ENCODE data around the gene PHF12. TPM values are rescaled to one million over a fixed set of nuclear protein-coding genes. Genes with fewer than 3 reads are reported as not detected.
A peak's percentile ranks its signal among the peaks of the same experiment; 100 is the strongest.

Gene PHF12
- total RNA-seq (9.0 and 14.2 TPM in 2 replicates), polyA plus RNA-seq (10.1 and 11.9 TPM in 2 replicates), polyA minus RNA-seq (ENCODE audit: low replicate concordance) (117 and 121 TPM in 2 replicates)
- polyA plus RNA-seq (2012) = 13.9 and 15.3 TPM in 2 replicates

GRCh38 chr17:28951428-28951990 lies at the start of gene PHF12:
Gene PHF12, minus strand, starts transcription at chr17:28951518. Its CDS starts 558 bp downstream, at chr17:28950960.
- Histone ChIP-seq H4K20me1 (ENCODE audit: control insufficient read depth, extremely low read depth, insufficient read depth, low read length) (no peaks in the 10 kb centered on the region), H3K4me1 (ENCODE audit: control insufficient read depth, extremely low read depth, insufficient read depth, low read length) (peaks cover 9% of the 10 kb centered on the region), H2AFZ (ENCODE audit: low read length) (peak within 1 kb of the TSS; percentile 81), H3K4me2 (ENCODE audit: extremely low read depth, insufficient read depth, low read length) (peak within 1 kb of the TSS; percentile 96), H3K36me3 (ENCODE audit: control insufficient read depth, insufficient read depth, low read length) (no peaks in the 10 kb centered on the region), H3K27ac (ENCODE audit: insufficient read depth, low read length) (peak within 1 kb of the TSS; percentile 91), H3K27me3 (ENCODE audit: control insufficient read depth, insufficient read depth, low read length) (no peaks in the 10 kb centered on the region), H3K9ac (ENCODE audit: insufficient read depth, low read length) (peak within 1 kb of the TSS; percentile 64), H3K79me2 (ENCODE audit: control insufficient read depth, insufficient read depth, low read length) (peaks cover 44% of the 10 kb centered on the region), H3K9me3 (ENCODE audit: control insufficient read depth, insufficient read depth, low read depth, low read length) (no peaks in the 10 kb centered on the region), H3K4me3 (replicated peaks in 1 of 4; ENCODE audit: control extremely low read depth in 1 of 4, insufficient read depth in 1 of 4, low read depth in 3 of 4, low read length in 4 of 4) (peak within 1 kb of the TSS; percentile 74 to 97 (median 84))
- TF ChIP-seq, protein P1, sequence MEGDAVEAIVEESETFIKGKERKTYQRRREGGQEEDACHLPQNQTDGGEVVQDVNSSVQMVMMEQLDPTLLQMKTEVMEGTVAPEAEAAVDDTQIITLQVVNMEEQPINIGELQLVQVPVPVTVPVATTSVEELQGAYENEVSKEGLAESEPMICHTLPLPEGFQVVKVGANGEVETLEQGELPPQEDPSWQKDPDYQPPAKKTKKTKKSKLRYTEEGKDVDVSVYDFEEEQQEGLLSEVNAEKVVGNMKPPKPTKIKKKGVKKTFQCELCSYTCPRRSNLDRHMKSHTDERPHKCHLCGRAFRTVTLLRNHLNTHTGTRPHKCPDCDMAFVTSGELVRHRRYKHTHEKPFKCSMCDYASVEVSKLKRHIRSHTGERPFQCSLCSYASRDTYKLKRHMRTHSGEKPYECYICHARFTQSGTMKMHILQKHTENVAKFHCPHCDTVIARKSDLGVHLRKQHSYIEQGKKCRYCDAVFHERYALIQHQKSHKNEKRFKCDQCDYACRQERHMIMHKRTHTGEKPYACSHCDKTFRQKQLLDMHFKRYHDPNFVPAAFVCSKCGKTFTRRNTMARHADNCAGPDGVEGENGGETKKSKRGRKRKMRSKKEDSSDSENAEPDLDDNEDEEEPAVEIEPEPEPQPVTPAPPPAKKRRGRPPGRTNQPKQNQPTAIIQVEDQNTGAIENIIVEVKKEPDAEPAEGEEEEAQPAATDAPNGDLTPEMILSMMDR (conservative IDR thresholded peaks at IDR 0.05 in 1 of 2, IDR thresholded peaks at IDR 0.05 in 1 of 2; ENCODE audit: low read depth in 1 of 2, low read length in 2 of 2) = no peak
- no peak for TF ChIP-seq EZH2 (IDR thresholded peaks at IDR 0.05; ENCODE audit: low read length, missing control alignments)
- DNase-seq (ENCODE audit: low read depth in 2 of 2) = peak; percentile 100

DNA sequence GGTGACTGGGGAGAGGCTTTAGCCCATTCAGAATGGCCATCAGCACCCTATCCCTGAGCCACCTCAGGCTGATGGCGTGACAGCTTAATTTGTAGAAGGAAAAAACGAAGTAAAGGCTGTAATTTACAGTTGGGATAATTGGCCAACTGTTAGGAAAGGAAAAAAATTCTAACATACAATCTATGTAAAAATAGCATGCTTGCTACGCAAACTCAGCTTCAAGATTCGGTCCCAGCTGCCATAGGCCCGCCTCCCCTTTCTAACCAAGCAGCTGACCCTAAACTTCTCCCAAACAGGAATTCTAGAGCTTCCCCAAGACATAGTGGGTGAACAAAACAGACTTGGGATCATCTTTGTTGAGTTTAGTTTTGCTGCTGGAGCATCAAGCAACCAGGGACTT lies 49.7 kb upstream of the PHF12 start:
- DNase-seq (ENCODE audit: low read depth in 2 of 2) = no peak
- Histone ChIP-seq H3K4me3 (replicated peaks in 1 of 4; ENCODE audit: control extremely low read depth in 1 of 4, insufficient read depth in 1 of 4, low read depth in 3 of 4, low read length in 4 of 4) (no peak overlapping the region), H3K4me1 (ENCODE audit: control insufficient read depth, extremely low read depth, insufficient read depth, low read length) (no peaks in the 10 kb centered on the region), H3K36me3 (ENCODE audit: control insufficient read depth, insufficient read depth, low read length) (no peaks in the 10 kb centered on the region), H3K9me3 (ENCODE audit: control insufficient read depth, insufficient read depth, low read depth, low read length) (no peaks in the 10 kb centered on the region), H3K27me3 (ENCODE audit: control insufficient read depth, insufficient read depth, low read length) (peaks cover 23% of the 10 kb centered on the region), H4K20me1 (ENCODE audit: control insufficient read depth, extremely low read depth, insufficient read depth, low read length) (no peaks in the 10 kb centered on the region), H3K4me2 (ENCODE audit: extremely low read depth, insufficient read depth, low read length) (no peak overlapping the region), H2AFZ (ENCODE audit: low read length) (no peak overlapping the region), H3K27ac (ENCODE audit: insufficient read depth, low read length) (no peak overlapping the region), H3K79me2 (ENCODE audit: control insufficient read depth, insufficient read depth, low read length) (no peaks in the 10 kb centered on the region), H3K9ac (ENCODE audit: insufficient read depth, low read length) (no peak overlapping the region)
- TF ChIP-seq EZH2 (IDR thresholded peaks at IDR 0.05; ENCODE audit: low read length, missing control alignments) = no peak
- TF ChIP-seq, protein P1 (conservative IDR thresholded peaks at IDR 0.05 in 1 of 2, IDR thresholded peaks at IDR 0.05 in 1 of 2; ENCODE audit: low read depth in 1 of 2, low read length in 2 of 2) = no peak

GRCh38 chr17:28999206-28999605 lies 47.9 kb upstream of the PHF12 start:
- Histone ChIP-seq H3K27ac (ENCODE audit: insufficient read depth, low read length) (no peak overlapping the region), H2AFZ (ENCODE audit: low read length) (no peak overlapping the region), H3K36me3 (ENCODE audit: control insufficient read depth, insufficient read depth, low read length) (no peaks in the 10 kb centered on the region), H3K9ac (ENCODE audit: insufficient read depth, low read length) (no peak overlapping the region), H3K4me3 (replicated peaks in 1 of 4; ENCODE audit: control extremely low read depth in 1 of 4, insufficient read depth in 1 of 4, low read depth in 3 of 4, low read length in 4 of 4) (no peak overlapping the region), H3K79me2 (ENCODE audit: control insufficient read depth, insufficient read depth, low read length) (no peaks in the 10 kb centered on the region), H3K4me1 (ENCODE audit: control insufficient read depth, extremely low read depth, insufficient read depth, low read length) (no peaks in the 10 kb centered on the region), H3K4me2 (ENCODE audit: extremely low read depth, insufficient read depth, low read length) (no peak overlapping the region), H3K9me3 (ENCODE audit: control insufficient read depth, insufficient read depth, low read depth, low read length) (no peaks in the 10 kb centered on the region), H3K27me3 (ENCODE audit: control insufficient read depth, insufficient read depth, low read length) (peaks cover 14% of the 10 kb centered on the region), H4K20me1 (ENCODE audit: control insufficient read depth, extremely low read depth, insufficient read depth, low read length) (no peaks in the 10 kb centered on the region)
- DNase-seq (ENCODE audit: low read depth in 2 of 2) = no peak
- no peak for TF ChIP-seq EZH2 (IDR thresholded peaks at IDR 0.05; ENCODE audit: low read length, missing control alignments)
- TF ChIP-seq, protein P1 (conservative IDR thresholded peaks at IDR 0.05 in 1 of 2, IDR thresholded peaks at IDR 0.05 in 1 of 2; ENCODE audit: low read depth in 1 of 2, low read length in 2 of 2) = no peak
